ENCODE results near the gene KLHL20. TPM values are rescaled to one million over a fixed set of nuclear protein-coding genes. Genes with fewer than 3 reads are reported as not detected.
"Not testable (repeated sequence)": the region's sequence is repeated elsewhere in the genome, so short reads cannot be mapped to it uniquely, and the experiment has no call there.

KLHL20 gene, protein sequence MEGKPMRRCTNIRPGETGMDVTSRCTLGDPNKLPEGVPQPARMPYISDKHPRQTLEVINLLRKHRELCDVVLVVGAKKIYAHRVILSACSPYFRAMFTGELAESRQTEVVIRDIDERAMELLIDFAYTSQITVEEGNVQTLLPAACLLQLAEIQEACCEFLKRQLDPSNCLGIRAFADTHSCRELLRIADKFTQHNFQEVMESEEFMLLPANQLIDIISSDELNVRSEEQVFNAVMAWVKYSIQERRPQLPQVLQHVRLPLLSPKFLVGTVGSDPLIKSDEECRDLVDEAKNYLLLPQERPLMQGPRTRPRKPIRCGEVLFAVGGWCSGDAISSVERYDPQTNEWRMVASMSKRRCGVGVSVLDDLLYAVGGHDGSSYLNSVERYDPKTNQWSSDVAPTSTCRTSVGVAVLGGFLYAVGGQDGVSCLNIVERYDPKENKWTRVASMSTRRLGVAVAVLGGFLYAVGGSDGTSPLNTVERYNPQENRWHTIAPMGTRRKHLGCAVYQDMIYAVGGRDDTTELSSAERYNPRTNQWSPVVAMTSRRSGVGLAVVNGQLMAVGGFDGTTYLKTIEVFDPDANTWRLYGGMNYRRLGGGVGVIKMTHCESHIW
- total RNA-seq, result 10 to 100 TPM; 25.8 to 38.9 (median 30.7) TPM

DNA sequence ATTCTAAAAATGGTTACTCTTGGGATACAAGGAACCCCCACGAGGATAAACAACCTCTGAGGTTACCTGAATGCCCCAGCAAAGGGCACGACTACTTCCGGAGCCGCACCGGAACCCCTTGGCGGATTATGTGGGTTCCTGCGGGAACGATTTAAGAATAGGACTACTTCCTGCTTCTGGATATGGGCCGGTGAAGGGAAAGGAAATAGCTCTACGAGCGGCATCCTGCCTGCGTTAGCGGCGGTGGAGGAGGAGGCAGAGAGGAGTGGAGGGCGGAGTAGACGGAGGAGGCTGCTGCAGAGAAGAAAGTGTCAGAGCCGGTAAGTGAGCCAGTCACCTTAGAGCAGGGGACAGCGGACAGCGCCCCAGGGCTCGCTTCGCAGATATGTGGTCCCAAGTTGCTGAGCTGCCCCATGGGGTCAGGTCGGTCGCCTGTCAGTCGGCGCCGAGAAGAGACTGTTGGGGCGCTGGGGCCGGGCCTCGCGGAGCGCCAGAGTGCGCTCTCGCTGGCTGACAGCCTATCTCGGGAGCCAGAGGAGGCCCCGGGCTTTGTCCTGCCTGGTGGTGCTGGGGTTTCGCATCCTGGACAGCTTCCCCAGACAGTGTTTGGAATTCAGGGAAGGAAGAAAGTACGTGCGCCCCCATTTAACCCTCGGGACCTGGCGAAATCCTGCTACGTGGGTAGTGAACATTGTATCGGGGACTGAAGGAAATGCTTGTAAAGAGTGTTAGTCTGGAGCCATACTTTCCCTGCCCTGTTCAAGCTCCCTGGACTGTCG, at the start of gene KLHL20:
TSS of gene KLHL20 (plus strand) at position 223 of the 779 bp plus-strand sequence. CDS start 1,063 bp downstream, outside the sequence.
- TF ChIP-seq, protein P1, sequence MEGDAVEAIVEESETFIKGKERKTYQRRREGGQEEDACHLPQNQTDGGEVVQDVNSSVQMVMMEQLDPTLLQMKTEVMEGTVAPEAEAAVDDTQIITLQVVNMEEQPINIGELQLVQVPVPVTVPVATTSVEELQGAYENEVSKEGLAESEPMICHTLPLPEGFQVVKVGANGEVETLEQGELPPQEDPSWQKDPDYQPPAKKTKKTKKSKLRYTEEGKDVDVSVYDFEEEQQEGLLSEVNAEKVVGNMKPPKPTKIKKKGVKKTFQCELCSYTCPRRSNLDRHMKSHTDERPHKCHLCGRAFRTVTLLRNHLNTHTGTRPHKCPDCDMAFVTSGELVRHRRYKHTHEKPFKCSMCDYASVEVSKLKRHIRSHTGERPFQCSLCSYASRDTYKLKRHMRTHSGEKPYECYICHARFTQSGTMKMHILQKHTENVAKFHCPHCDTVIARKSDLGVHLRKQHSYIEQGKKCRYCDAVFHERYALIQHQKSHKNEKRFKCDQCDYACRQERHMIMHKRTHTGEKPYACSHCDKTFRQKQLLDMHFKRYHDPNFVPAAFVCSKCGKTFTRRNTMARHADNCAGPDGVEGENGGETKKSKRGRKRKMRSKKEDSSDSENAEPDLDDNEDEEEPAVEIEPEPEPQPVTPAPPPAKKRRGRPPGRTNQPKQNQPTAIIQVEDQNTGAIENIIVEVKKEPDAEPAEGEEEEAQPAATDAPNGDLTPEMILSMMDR (IDR thresholded peaks at IDR 0.05), result no peak
- DNase-seq (ENCODE audit: low spot score), result peak; percentile 41
- peak; percentile 94 for ATAC-seq (ENCODE audit: low FRiP score)

DNA sequence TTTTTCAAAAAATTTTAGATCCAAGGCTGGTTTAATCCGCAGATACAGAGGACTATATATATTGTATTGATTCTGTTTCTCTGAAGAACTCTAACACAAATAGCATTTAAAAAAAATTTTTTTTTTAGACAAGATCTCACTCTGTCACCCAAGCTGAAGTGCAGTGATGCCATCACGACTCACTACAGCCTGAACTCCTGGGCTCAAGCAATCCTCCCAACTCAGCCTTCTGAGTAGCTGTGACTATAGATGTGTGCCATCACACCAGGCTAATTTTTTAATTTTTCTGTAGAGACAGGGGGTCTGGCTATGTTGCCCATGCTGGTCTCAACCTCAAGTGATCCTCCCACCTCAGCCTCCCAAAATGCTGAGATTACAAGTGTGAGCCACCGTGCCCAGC, 48.1 kb upstream of the KLHL20 start:
- ATAC-seq (ENCODE audit: low FRiP score) (no peak), DNase-seq (ENCODE audit: low spot score) (no peak)
- TF ChIP-seq, protein P1 (IDR thresholded peaks at IDR 0.05), result no peak

DNA sequence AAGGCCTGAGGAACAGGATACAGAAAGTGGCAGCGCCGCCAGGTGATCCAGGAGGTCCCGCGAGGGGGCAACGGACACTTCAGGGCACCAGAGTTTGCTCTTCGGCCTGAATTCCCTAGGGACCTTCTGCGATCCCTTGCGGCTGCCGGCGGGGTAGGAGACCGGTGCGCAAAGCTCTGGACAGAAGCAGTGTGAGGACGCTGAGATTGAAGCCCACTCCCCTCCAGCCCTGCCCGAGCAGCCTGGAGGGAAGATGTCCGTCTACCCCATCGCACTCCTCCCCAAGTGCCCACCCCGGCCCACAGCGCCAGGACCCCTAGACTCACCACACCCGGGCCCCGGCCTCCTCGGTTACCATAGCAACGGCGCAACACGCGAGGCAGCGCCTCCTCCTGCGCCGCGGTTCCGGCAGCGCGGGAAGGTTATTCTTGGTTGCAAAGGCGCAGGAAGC, 45.3 kb upstream of the KLHL20 start, which contains the start of gene ANKRD45:
TSS of gene ANKRD45 (minus strand) at position 361 of the 451 bp plus-strand sequence. CDS start 10,433 bp downstream, outside the sequence.
- DNase-seq (ENCODE audit: low spot score), result peak; percentile 24
- TF ChIP-seq, protein P1 (IDR thresholded peaks at IDR 0.05), result no peak
- ATAC-seq (ENCODE audit: low FRiP score), result no peak

DNA sequence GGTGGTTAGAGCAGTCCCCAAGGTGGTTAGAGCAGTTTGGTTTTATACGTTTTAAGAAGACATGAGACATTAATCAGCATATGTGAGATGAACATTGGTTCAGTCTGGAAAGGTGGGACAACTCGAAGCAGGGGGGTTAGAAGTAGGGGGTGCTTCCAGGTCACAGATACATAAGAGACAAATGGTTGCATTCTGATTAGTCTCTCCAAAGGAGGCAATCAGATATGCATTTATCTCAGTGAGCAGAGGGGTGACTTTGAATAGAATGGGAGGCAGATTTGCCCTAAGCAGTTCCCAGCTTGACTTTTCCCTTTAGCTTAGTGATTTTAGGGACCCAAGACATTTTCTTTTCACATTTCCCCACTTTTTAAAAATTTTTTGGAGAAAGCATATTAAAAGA, 40.3 kb upstream of the KLHL20 start:
- ATAC-seq (ENCODE audit: low FRiP score); DNase-seq (ENCODE audit: low spot score): not testable (repeated sequence)

DNA sequence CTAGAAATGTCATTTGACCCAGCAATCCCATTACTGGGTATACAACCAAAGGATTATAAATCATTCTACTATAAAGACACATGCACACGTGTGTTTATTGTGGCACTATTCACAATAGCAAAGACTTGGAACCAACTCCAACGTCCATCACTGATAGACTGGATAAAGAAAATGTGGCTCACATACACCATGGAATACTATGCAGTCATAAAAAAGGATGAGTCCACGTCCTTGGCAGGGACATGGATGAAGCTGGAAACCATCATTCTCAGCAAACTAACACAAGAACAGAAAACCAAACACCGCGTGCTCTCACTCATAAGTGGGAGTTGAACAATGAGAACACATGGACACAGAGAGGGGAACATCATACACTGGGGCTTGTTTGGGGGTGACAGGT, 34.6 kb upstream of the KLHL20 start:
- not testable (repeated sequence) for ATAC-seq (ENCODE audit: low FRiP score); DNase-seq (ENCODE audit: low spot score)

DNA sequence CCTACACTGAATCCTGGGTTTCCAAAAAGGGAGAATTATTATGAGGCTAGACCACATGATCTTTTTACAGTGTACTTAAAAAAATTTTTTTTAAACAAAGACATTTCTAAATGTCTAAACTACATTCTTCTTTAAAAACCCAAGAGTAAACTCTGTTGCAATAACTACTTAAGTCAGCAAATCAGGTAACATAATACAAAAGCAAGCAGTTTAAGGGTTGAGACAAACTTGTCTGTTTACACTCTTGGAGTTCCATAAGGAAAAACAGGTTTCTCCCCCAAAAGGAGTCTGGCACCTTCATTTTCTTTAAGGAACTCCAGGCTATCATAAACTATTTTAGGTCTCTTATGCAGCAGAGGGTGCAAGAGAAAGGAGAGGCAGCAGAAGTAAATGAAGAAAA, 32.6 kb upstream of the KLHL20 start:
- DNase-seq (ENCODE audit: low spot score) (no peak), ATAC-seq (ENCODE audit: low FRiP score) (no peak)
- TF ChIP-seq, protein P1 (IDR thresholded peaks at IDR 0.05), result no peak

DNA sequence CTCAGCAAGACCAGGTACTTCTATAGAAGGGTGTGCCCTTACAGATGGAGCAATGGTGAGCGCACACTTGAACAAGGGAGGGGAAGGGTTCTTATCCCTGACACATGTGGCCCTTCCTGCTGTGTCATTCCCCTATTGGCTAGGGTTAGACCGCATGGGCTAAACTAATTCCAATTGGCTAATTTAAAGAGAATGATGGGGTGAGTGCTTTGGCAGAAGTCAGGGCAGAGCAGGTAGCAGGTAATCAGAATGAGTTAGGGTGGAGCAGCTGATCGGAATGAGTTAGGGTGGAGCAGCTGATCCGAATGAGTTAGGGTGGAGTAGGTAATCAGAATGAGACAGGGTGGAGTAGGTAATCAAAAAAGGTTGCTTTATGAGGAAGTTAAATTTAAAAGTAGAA, 30.9 kb upstream of the KLHL20 start:
- not testable (repeated sequence) for ATAC-seq (ENCODE audit: low FRiP score)

DNA sequence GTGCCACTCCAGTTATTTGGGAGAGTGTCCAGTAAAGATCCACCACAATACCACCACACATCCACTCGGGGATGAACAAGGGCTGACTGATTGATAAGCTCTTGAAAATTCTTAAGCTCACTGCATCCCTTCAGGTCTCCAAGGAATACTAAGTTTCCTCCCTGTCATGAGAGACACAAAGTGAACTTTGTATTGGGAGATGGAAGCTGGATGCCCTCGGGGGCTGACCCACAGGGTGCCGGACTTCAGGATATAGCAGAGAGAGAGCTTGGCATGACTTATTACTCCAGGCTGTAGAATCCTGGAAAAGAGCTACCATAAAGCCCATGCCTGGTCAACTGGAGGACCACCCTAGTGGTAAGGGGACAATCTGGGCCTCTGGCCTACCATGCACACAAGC, 29.7 kb upstream of the KLHL20 start:
- not testable (repeated sequence) for ATAC-seq (ENCODE audit: low FRiP score); DNase-seq (ENCODE audit: low spot score)

More for the DNA sequence above, 30.9 kb upstream of the KLHL20 start:
- not testable (repeated sequence) for DNase-seq (ENCODE audit: low spot score)
